ENCODE data around the gene EGFR.

The EGFR gene

GRCh38 chr7:55101359-55101758, 82.5 kb downstream of the EGFR start:
- H3K4me3 ChIP-seq (ENCODE audit: low read depth, low read length), result no peak overlapping the region
- no peak overlapping the region for H3K27ac ChIP-seq
- H3K36me3 ChIP-seq (replicated peaks), result peaks cover 3% of the 10 kb centered on the region
- TF ChIP-seq CTCF (IDR thresholded peaks at IDR 0.05; ENCODE audit: low read depth, low read length, missing control alignments), result no peak
- H3K27me3 ChIP-seq (replicated peaks), result no peaks in the 10 kb centered on the region
- in situ Hi-C loops (cut with HindIII; ENCODE audit: low pct_ligation_motif_present, low sequenced_read_pairs), result no loop called here
- DNase-seq, result no peak

- in situ Hi-C loops (cut with HindIII; ENCODE audit: low pct_ligation_motif_present, low sequenced_read_pairs), result no loop called here
- Histone ChIP-seq H3K27me3 (replicated peaks) (no peaks in the 10 kb centered on the region), H3K27ac (no peak overlapping the region), H3K4me3 (ENCODE audit: low read depth, low read length) (no peak overlapping the region), H3K36me3 (replicated peaks) (peaks cover 3% of the 10 kb centered on the region)
- TF ChIP-seq CTCF (IDR thresholded peaks at IDR 0.05; ENCODE audit: low read depth, low read length, missing control alignments), result no peak
- no peak for DNase-seq
Observed at GRCh38 chr7:55104123-55104522, 85.3 kb downstream of the EGFR start.

DNA sequence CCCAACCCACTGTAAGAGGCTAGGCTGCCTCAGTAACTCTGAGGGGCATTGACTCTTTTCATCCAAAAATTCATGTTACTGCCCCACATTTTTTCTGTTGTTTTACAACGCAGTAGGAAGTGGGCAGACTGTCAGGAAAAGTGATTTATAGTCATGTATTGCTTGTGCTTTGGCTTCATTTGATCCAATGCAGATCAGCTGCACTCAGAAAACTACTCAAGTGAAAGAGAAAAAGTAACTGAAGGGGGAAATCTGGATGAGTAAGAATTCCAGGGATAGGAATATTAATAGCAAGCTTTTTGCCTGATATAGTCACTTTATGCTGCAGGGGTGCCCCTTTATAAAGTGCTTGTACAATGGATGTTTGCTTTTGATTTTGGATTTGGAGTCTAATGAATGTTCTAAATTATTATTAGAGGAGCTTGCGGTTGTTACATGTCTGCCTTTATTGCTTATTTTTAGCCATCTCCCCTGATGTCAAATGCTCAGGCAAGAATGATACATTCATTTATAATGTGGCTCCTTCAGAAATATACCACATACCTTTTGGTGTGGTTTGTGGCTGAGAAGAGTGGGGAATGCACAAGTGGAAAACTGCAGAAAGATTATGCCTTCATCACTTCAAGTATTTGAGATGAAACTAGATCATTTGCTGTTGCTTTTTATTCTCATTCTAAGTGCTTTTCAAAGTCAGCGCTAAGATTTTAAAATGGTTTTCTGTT, 86.1 kb downstream of the EGFR start:
- no peaks in the 10 kb centered on the region for H3K27me3 ChIP-seq (replicated peaks)
- H3K4me3 ChIP-seq (ENCODE audit: low read depth, low read length), result no peak overlapping the region
- no peak overlapping the region for H3K27ac ChIP-seq
- DNase-seq, result no peak
- H3K36me3 ChIP-seq (replicated peaks), result peaks cover 3% of the 10 kb centered on the region
- in situ Hi-C loops (cut with HindIII; ENCODE audit: low pct_ligation_motif_present, low sequenced_read_pairs), result no loop called here
- no peak for TF ChIP-seq CTCF (IDR thresholded peaks at IDR 0.05; ENCODE audit: low read depth, low read length, missing control alignments)

DNA sequence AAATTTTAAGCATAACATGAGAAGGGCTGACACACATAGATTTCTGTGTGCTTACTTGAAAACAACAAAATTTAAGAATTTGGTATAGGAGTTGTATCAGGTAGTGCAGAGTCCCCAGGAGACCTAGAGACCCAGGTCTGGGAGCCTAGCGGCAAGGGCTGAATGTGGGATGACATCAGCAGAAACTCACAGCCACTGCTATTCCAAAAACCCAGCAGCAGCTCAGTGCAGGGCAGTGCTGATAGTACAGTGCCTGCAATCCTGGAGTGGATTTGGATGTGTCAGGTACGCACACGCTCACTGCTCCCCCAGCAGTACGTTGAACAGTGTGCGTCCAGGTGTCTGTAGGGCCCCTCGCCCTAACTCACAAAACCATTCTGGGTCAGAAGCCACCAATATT, 87.1 kb downstream of the EGFR start:
- TF ChIP-seq CTCF (IDR thresholded peaks at IDR 0.05; ENCODE audit: low read depth, low read length, missing control alignments), result no peak
- in situ Hi-C loops (cut with HindIII; ENCODE audit: low pct_ligation_motif_present, low sequenced_read_pairs), result no loop called here
- no peak overlapping the region for H3K27ac ChIP-seq

DNA sequence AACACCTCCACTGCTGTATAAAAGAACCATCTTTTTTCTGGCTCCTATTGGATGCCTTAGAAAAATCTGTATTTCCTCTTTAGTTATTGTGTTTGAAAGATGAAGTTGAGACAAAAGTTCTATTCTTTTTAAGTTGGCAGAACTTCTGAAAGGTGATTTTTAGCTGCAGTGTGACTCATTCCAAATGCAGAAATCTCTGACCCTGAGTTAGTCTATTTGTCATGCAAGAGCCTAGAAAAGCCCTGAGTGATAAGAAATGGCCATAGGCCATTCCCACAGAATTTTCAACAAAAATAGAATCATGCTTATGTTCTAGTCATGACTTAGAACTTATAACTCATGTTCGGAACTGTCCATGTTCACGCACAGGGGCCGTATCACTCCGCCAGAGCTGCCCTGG, 89.1 kb downstream of the EGFR start:
- no peak for DNase-seq
- no peak overlapping the region for H3K4me3 ChIP-seq (ENCODE audit: low read depth, low read length)
- TF ChIP-seq CTCF (IDR thresholded peaks at IDR 0.05; ENCODE audit: low read depth, low read length, missing control alignments), result no peak
- H3K27ac ChIP-seq, result no peak overlapping the region
- in situ Hi-C loops (cut with HindIII; ENCODE audit: low pct_ligation_motif_present, low sequenced_read_pairs), result no loop called here
- H3K27me3 ChIP-seq (replicated peaks), result no peaks in the 10 kb centered on the region
- no peaks in the 10 kb centered on the region for H3K36me3 ChIP-seq (replicated peaks)

More for the DNA sequence above, 87.1 kb downstream of the EGFR start:
- Histone ChIP-seq H3K36me3 (replicated peaks) (peaks cover 3% of the 10 kb centered on the region), H3K27me3 (replicated peaks) (no peaks in the 10 kb centered on the region), H3K4me3 (ENCODE audit: low read depth, low read length) (no peak overlapping the region)
- DNase-seq, result no peak

DNA sequence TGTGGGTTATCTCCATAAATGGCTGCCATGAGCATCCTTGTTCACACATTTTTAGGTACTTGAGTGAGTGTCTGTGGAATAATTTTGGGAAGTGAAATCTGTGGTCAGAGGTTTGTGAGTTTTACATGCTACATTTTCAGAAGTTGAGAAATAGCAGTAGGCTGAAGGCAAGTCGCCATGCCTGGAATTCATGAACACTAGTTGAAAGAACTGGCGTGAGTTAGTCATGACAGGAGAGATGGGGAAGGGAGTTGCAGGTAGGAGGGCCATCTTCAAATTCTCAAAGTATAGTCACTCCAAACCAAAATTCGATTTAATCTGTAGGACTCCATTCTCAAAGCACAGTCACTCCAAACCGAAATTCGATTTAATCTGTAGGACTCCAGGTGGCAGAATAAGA, 89.6 kb downstream of the EGFR start:
- H3K27ac ChIP-seq, result no peak overlapping the region
- no peak for TF ChIP-seq CTCF (IDR thresholded peaks at IDR 0.05; ENCODE audit: low read depth, low read length, missing control alignments)

More for the DNA sequence above, 89.6 kb downstream of the EGFR start:
- in situ Hi-C loops (cut with HindIII; ENCODE audit: low pct_ligation_motif_present, low sequenced_read_pairs), result no loop called here
- DNase-seq, result no peak
- H3K36me3 ChIP-seq (replicated peaks), result no peaks in the 10 kb centered on the region
- H3K27me3 ChIP-seq (replicated peaks), result no peaks in the 10 kb centered on the region
- H3K4me3 ChIP-seq (ENCODE audit: low read depth, low read length), result no peak overlapping the region

Data from brain microvascular endothelial cell (primary cell).